AG08396 (cell line): Measurements from ENCODE around the gene POLD1.

Experiments
- DNase-seq: peaks from one replicate; pipeline ENCODE4 v3.0.0; 2012; ENCODE audit warnings: low spot score, mixed read lengths

The POLD1 gene

GRCh38 chr19:50466706-50467039 is 82.5 kb downstream of the POLD1 start:
- DNase-seq, result no peak

GRCh38 chr19:50467566-50467965 is 83.4 kb downstream of the POLD1 start:
- no peak for DNase-seq
